Measurements from ENCODE around the gene G0S2.

G0S2 gene

GRCh38 chr1:209721323-209721722 is 46.1 kb downstream of the G0S2 start:
- no peak for DNase-seq

GRCh38 chr1:209723265-209723664 is 48.1 kb downstream of the G0S2 start:
- no peak for DNase-seq

- no peak for DNase-seq
Observed at GRCh38 chr1:209723756-209724693, 48.8 kb downstream of the G0S2 start.

Data from CD4-positive, alpha-beta T cell treated with Interleukin-4 for 4 hours (primary cell).